ENCODE measurements around the gene LRRC75A. TPM values are rescaled to one million over a fixed set of nuclear protein-coding genes. Genes with fewer than 3 reads are reported as not detected.

Gene LRRC75A
- total RNA-seq, 1 experiment from 2014 or later, result 22.9 TPM

GRCh38 chr17:16423226-16423872 lies 68.6 kb downstream of the LRRC75A start:
- Mint-ChIP-seq H3K27me3 (ENCODE audit: low read depth) (no peaks in the 10 kb centered on the region), H3K4me3 (no peak overlapping the region), H3K4me1 (peaks cover 14% of the 10 kb centered on the region), H3K27ac (no peak overlapping the region), H3K36me3 (no peaks in the 10 kb centered on the region), H3K9me3 (no peaks in the 10 kb centered on the region)
- TF ChIP-seq OVOL2 (CRISPR knock-in tag; IDR thresholded peaks at IDR 0.05; ENCODE audit: borderline replicate concordance), result no peak
- TF ChIP-seq ZBTB43 (CRISPR knock-in tag; IDR thresholded peaks at IDR 0.05), result no peak
- no peak for TF ChIP-seq ZMAT4 (CRISPR knock-in tag; IDR thresholded peaks at IDR 0.05)
- TF ChIP-seq ZNF512 (CRISPR knock-in tag; IDR thresholded peaks at IDR 0.05; ENCODE audit: borderline replicate concordance), result no peak
- CTCF ChIA-PET, result interaction anchor here (1.2 to 1.8 kb wide), 4 partner anchors 8 to 166 kb away, joined by 4 to 6 read pairs (median 5); partner anchors contain the start of gene TRPV2
- DNase-seq (ENCODE audit: low spot score), result no peak
- POLR2A ChIA-PET, result interaction anchor here (0.8 to 1.2 kb wide), 2 partner anchors 15 to 18 kb away, joined by 3 to 7 read pairs; no protein-coding TSS in a partner anchor
- no peak for ATAC-seq

GRCh38 chr17:16422416-16422815 lies 69.6 kb downstream of the LRRC75A start:
- Mint-ChIP-seq H3K36me3 (no peaks in the 10 kb centered on the region), H3K9me3 (no peaks in the 10 kb centered on the region), H3K4me3 (no peak overlapping the region), H3K27me3 (ENCODE audit: low read depth) (no peaks in the 10 kb centered on the region; the same call in 1 of the 2 replicates), H3K4me1 (peaks cover 18% of the 10 kb centered on the region), H3K27ac (no peak overlapping the region)
- POLR2A ChIA-PET, result no interaction called here
- no peak for DNase-seq (ENCODE audit: low spot score)
- peak; percentile 29; the same call in 1 of the 2 replicates for ATAC-seq
- CTCF ChIA-PET, result interaction anchor here (1.3 to 1.8 kb wide), 2 partner anchors 59 to 117 kb away, joined by 4 to 6 read pairs; no protein-coding TSS in a partner anchor
- TF ChIP-seq ZNF219 (CRISPR knock-in tag; IDR thresholded peaks at IDR 0.05; ENCODE audit: borderline replicate concordance), result no peak
- TF ChIP-seq ZNF121 (CRISPR knock-in tag; IDR thresholded peaks at IDR 0.05), result no peak
- TF ChIP-seq ZNF671 (CRISPR knock-in tag; IDR thresholded peaks at IDR 0.05), result no peak
- no peak for TF ChIP-seq NFYB (CRISPR knock-in tag; conservative IDR thresholded peaks at IDR 0.05; ENCODE audit: low read depth)
- TF ChIP-seq ZNF317 (CRISPR knock-in tag; IDR thresholded peaks at IDR 0.05; ENCODE audit: borderline replicate concordance, low read depth), result no peak
- TF ChIP-seq IRF2 (CRISPR knock-in tag; IDR thresholded peaks at IDR 0.05; ENCODE audit: borderline replicate concordance, low read depth), result no peak
- no peak for TF ChIP-seq AFF4 (CRISPR knock-in tag; IDR thresholded peaks at IDR 0.05; ENCODE audit: borderline replicate concordance)
- TF ChIP-seq ZNF512 (CRISPR knock-in tag; IDR thresholded peaks at IDR 0.05; ENCODE audit: borderline replicate concordance), result no peak
- TF ChIP-seq PRRX2 (CRISPR knock-in tag; IDR thresholded peaks at IDR 0.05), result no peak
- TF ChIP-seq FOXP4 (CRISPR knock-in tag; IDR thresholded peaks at IDR 0.05), result no peak
- TF ChIP-seq ERG (CRISPR knock-in tag; IDR thresholded peaks at IDR 0.05), result no peak
- no peak for TF ChIP-seq CBFB (CRISPR knock-in tag; IDR thresholded peaks at IDR 0.05; ENCODE audit: low read depth)
- TF ChIP-seq MXD4 (CRISPR knock-in tag; IDR thresholded peaks at IDR 0.05; ENCODE audit: borderline replicate concordance), result no peak
- TF ChIP-seq ZNF425 (CRISPR knock-in tag; conservative IDR thresholded peaks at IDR 0.05), result no peak
- no peak for TF ChIP-seq ZMAT4 (CRISPR knock-in tag; IDR thresholded peaks at IDR 0.05)
